NAMALWA (cell line): ENCODE data around the gene PPARD.
"Not testable (repeated sequence)": the region's sequence is repeated elsewhere in the genome, so short reads cannot be mapped to it uniquely, and the experiment has no call there.

ENCODE experiments used
- DNase-seq: peaks from one replicate; pipeline ENCODE4 v3.0.0-alpha.2; 2015; ENCODE audit warnings: low spot score

The PPARD gene

DNA sequence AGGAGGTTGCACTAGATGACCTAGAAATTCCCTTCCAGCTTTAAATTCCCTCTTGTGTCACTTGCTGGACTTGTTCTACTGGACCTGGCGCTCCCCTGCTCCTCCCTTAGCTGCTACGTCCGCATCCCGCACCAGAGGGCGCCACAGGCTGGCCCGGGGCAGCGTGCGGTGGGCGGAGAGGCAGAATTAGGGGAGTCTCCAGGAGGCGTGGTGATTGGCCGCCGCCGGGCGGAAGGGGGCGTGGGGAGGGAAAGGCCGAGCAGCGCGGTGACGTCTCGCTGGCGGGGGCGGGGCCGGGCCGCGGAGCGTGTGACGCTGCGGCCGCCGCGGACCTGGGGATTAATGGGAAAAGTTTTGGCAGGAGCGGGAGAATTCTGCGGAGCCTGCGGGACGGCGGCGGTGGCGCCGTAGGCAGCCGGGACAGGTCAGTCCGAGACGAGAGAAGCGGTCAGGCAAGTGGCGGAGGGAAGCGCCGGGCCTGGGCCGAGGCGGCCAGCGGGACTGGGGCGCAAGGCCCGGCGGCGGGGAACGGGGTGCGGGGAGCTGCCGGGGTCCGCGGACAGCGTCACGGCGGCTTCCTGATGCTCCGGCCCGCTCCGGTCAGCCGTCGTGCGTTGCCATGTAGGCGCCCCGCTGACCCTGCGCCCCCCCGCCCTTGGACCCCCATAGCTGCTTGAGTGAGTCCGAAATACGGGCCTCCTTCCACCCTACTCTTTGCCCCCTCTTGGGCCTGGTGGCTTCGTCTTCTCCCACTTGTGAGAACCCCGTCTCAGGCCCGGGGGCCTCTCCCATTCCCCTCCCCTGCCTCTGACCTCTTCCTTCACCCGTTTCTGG, at the start of gene PPARD:
TSS of gene PPARD (plus strand) at position 301 of the 834 bp plus-strand sequence. CDS start 68,530 bp downstream, outside the sequence.
- DNase-seq, result peak; percentile 96

GRCh38 chr6:35293681-35294080, 48.7 kb upstream of the PPARD start:
- DNase-seq, result no peak

DNA sequence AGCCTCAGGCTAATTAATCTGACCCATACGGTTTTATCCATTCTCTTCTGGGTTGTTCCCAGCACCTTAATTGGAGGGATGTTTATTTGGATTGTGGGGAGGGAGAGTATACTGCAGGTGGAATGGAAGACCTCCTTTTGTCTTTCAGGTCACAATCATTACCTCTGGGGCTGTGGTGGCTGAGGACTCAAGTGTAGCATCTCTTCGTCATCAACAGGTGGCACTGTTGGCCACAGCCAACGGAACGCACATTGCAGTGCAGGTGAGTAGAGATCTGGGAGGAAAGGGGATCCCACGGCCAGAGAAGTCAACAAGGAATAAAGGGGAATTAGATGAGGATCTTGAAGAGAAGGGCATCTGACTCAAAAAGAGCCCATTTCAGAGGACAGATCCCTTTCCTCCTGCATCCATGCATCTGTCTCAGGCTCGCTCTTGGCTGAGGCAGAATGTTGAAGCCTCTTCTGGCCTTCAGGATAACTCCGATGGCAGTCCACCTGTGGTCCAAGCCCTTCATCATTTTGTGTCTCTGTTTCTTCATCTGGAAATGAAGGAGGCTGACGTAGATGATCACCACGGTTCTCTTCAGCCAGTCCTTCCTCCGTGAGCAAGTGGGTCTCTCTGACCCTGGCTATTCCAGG, 47.9 kb upstream of the PPARD start:
- peak; percentile 68 for DNase-seq

- DNase-seq, result no peak
These were observed 47.3 kb upstream of the PPARD start for GRCh38 chr6:35295036-35295435.

- DNase-seq, result no peak
These were observed 46.6 kb upstream of the PPARD start for GRCh38 chr6:35295521-35296315.

DNA sequence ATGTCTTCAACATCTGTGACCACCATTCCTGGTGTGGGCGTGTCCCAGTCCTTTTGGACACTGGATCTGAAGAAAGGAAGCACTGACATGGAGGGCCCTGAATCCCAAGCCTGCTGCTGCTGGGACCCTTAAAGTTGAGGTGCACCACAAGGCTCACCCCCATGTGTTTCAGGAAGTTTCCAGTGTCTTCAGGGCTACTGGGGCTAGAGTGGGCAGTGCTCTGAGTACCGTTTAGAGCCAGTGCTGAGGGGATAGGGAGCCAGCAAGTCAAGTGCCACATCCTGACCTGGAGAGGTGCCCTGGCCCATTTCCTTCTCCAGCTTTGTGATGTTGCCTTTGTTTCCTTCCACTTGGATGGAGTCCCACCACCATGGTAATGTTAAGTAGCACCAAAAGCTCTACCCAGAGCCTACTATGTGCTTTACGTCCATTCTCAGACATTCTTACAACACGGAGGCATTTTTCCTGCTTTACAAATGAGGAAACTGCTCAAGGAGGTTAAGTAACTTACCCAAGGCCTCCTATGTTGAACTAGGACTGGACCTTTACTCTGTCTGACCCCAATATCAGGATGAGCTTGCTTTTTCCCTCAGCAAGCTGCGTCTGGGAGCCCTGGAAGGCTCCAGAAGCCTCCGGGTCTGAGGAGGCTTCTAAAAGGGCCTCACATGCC, 45.3 kb upstream of the PPARD start:
- no peak for DNase-seq

DNA sequence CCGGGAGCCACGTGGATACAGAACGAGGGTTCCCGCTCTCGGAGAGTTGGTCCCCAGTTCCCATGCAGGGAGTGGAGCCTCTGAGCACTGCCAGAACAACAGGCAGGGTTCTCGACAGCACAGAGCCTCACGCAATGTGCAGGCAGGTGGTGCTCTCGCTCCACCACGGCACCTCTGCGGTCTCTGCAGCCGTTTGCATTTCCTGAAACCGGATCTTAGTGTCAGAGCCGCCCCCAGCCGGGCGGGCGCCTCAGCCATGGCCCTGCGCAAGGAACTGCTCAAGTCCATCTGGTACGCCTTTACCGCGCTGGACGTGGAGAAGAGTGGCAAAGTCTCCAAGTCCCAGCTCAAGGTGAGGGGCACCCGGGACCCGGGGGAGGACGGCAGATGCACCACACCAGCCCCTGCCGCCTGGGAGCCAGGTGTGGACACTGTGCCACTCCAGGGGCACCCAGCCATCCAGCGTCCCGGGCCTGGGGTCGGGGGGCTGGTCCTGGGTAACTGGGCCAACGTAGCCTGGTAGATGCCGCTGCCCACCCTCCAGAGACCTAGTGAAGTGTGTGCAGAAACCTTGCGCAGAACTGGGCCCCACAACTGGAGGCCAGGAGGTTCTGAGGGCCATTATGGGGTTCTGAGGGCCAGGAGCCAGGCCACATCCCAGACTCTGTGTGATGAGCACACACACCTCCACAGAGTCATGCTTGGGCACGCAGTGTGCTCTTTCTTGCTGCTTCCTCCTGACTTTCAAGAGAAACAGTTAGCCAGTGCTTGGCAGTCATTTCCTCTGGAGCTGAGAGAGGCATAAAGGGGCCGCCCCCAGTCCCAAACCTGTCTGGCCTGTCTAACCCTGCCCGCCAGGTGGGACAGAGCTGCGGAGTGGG, 44.5 kb upstream of the PPARD start, which contains the start of gene DEF6:
TSS of gene DEF6 (plus strand) at position 218 of the 881 bp plus-strand sequence. CDS start at position 257, 39 bp downstream.
- peak; percentile 93 for DNase-seq

- no peak for DNase-seq
These were observed 43.7 kb upstream of the PPARD start for GRCh38 chr6:35298625-35299140.

GRCh38 chr6:35299674-35300073, 42.7 kb upstream of the PPARD start:
- DNase-seq, result peak; percentile 44

DNA sequence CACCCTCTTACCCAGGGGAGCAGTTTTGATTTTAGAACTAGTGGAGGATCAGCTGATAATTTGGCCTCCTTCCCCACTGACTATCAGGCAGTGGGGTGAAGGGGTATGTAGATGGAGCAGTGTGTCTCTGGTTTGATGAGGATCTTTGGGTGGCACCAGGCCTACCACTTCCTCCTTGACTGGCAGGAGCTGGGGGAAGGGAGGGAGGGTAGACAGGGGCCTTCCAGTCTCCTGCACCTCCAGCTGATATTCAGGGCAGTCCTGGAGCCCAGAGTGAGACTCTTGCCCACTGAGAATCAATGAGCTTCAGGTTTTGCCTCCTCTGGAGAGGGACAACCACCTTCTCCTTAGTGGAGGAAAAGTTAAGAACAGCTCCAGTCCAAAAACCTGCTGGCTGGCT, 41.5 kb upstream of the PPARD start:
- DNase-seq, result no peak

- DNase-seq, result peak; percentile 82
These were observed 39.6 kb upstream of the PPARD start for GRCh38 chr6:35302604-35303241.

- no peak for DNase-seq
These were observed 38.1 kb upstream of the PPARD start for GRCh38 chr6:35304299-35304698.

- peak; percentile 37 for DNase-seq
These were observed 37.2 kb upstream of the PPARD start for GRCh38 chr6:35305117-35305516.

GRCh38 chr6:35307138-35307537, 35.2 kb upstream of the PPARD start:
- not testable (repeated sequence) for DNase-seq

- DNase-seq, result not testable (repeated sequence)
These were observed 33.8 kb upstream of the PPARD start for GRCh38 chr6:35308543-35308942.

DNA sequence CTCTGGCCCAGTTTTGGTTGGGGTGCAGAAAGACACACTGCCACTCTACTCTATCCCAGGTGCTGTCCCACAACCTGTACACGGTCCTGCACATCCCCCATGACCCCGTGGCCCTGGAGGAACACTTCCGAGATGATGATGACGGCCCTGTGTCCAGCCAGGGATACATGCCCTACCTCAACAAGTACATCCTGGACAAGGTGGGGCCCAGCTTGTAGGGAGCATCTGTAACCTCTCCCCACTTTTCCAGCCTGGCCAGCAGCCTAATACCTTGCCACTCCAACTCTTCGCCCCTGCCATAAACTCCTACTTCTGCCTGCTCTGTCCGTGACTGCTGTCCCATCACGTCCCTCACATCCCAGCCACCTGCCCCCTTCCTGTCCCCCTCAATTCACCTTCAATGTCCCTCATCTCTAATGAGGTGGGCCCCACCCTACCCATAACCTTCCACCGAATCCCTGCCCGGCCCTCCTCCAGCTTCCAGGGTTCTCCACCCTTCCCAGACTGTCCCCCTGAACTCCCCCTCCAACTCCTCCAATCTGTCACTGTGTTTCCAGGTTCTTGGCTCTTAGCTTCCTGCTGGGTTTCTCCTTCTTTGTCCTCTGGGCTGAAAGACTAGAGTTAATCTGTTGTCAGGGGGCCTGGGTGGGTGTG, 32.6 kb upstream of the PPARD start:
- no peak for DNase-seq

- no peak for DNase-seq
These were observed 32.0 kb upstream of the PPARD start for GRCh38 chr6:35310265-35310831.

DNA sequence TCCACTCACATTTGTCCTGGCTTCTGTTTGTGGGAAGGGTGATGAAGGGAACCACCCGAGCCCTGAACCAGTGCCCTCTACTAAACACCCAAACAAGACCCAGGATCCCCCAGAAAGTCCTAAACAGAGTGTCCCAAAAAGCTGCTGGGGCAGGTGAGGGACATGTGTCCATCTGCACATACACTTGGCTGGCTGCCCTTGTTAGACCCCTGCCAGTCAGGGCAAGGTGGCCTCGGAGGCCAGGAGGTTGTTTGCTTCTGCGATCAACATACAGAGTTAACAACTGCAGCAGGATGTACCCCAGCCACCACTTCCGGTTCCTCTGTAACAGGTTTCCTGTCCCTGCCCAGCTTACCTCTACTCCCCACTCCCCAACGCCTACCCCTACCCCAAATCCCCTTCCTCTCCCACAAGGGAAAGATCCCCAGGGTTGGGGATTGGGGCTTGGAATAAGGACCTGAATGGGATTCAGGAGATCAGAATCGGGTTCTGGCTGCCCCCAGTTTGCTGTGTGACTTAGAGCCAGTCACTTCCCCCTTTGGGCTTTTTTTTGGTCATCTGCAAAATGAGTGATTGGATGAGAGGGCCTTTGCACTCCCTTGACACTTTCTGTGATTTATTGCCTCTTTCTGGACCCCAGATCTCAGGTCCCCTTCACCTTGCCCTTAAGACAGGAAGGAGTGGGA, 30.8 kb upstream of the PPARD start:
- peak; percentile 54 for DNase-seq
